ENCODE measurements around the gene HDAC6.
"Not testable (repeated sequence)": the region's sequence is repeated elsewhere in the genome, so short reads cannot be mapped to it uniquely, and the experiment has no call there.

- not testable (repeated sequence) for TF ChIP-seq CTCF (IDR thresholded peaks at IDR 0.05; ENCODE audit: extremely low read depth in 1 of 2, insufficient read depth in 1 of 2, low read depth in 1 of 2, low read length in 2 of 2); POLR2A (IDR thresholded peaks at IDR 0.05; ENCODE audit: low read depth, low read length); EZH2 (IDR thresholded peaks at IDR 0.05; ENCODE audit: borderline replicate concordance, low read depth, low read length, severe bottlenecking); POLR2AphosphoS5 (IDR thresholded peaks at IDR 0.05; ENCODE audit: insufficient read depth, low read depth, low read length); MAX (IDR thresholded peaks at IDR 0.05; ENCODE audit: insufficient read depth, insufficient read length); JUN (IDR thresholded peaks at IDR 0.05; ENCODE audit: borderline replicate concordance, insufficient read depth, insufficient read length, low read depth)
Measured at GRCh38 chrX:48854121-48854804, 52.4 kb downstream of the HDAC6 start.
